ENCODE data around the gene SAP25. TPM values are rescaled to one million over a fixed set of nuclear protein-coding genes. Genes with fewer than 3 reads are reported as not detected.

SAP25 gene
- total RNA-seq, 1 donor from 2014 or later: not detected

- no peak for DNase-seq (ENCODE audit: low spot score)
- intact Hi-C loops (cut with DNase I): no loop called here
These were observed 26.4 kb upstream of the SAP25 start for GRCh38 chr7:100599911-100600729.

GRCh38 chr7:100598425-100598824, 24.7 kb upstream of the SAP25 start:
- no peak for DNase-seq (ENCODE audit: low spot score)
- intact Hi-C loops (cut with DNase I): no loop called here

GRCh38 chr7:100595188-100595587, 21.5 kb upstream of the SAP25 start:
- intact Hi-C loops (cut with DNase I): no loop called here
- DNase-seq (ENCODE audit: low spot score): no peak

DNA sequence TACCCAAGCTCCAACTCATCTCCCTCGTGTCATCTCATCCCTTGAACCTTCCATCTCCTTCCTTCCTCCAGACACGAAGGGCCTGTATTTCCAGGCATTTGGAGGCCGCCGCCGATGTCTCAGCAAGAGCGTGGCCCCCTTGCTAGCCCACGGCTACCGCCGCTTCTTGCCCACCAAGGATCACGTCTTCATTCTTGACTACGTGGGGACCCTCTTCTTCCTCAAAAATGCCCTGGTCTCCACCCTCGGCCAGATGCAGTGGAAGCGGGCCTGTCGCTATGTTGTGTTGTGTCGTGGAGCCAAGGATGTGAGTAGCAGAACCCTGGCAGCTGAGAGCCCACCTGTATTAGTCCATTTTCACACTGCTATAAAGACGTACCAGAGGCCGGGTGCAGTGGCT, 17.9 kb upstream of the SAP25 start:
- intact Hi-C loops (cut with DNase I): no loop called here
- DNase-seq (ENCODE audit: low spot score): no peak

- no peak for DNase-seq (ENCODE audit: low spot score)
- intact Hi-C loops (cut with DNase I): no loop called here
These were observed 16.5 kb upstream of the SAP25 start for GRCh38 chr7:100590077-100590737.

GRCh38 chr7:100589341-100589947, 15.7 kb upstream of the SAP25 start:
- DNase-seq (ENCODE audit: low spot score): no peak
- intact Hi-C loops (cut with DNase I): loop anchor here (2.0 to 5.0 kb wide), 3 partner anchors 13 to 103 kb away; partner anchors contain the start of genes GIGYF1, GNB2 and PCOLCE

DNA sequence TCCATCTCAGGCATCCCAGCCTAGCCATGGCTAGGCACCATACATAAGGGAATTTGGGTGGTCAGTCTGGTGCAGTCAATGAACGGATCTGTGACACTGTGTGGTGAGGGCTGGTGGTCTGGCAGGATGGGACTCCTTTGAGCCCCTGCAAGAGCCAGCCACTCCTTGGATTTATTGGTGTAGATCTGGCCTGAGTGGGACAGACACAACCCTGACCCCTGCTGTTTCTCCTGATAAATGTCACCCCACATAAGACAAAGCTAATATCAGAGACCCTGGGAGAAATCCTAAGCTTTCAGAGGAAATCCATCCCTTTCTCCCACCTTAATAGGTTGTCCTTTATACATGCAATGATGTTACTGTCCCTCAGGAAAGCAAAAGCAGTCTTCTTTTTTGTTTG, 14.7 kb upstream of the SAP25 start:
- no peak for DNase-seq (ENCODE audit: low spot score)
- intact Hi-C loops (cut with DNase I): loop anchor here (2.0 to 5.0 kb wide), 3 partner anchors 14 to 104 kb away; partner anchors contain the start of genes GIGYF1, GNB2 and PCOLCE

DNA sequence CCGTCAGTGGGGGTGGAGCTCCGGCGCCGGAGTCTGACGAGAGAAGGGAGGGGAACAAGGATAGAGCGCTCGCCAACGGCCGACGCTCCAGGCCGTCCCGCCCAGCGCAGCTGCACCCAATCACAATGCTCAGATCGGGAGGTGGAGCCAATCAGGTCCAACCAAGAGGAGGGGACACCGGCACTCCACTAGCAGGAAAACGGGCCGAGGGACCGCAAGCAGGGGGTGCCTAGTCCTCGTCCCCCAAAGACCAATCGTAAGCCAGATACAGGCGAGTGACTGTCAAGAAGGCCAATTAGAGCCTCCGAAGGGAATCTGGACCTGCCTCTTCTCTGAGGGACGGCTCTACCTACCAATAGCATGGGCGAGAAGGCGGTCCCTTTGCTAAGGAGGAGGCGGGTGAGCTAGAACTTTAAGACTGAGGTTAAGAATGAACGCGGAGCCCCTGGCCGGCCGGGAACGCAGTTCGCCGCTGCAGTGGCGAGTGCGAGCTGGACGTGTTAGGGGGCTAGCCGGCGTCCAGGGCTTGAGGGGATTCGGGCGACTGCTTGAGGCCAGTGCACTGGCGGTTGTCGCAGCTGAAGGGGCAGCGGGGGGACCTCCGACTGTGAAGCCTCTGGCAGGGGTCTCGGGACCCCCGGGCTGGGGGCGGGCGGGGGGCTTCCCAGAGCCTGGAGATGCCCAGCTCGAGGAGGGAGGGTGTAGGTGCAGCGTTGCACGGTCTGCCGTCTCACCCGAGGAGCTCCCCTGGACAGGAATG, 12.7 kb upstream of the SAP25 start, which contains the start of gene FBXO24:
TSS of gene FBXO24 (plus strand) at position 63 of the 760 bp plus-strand sequence. CDS start at position 361, 298 bp downstream.
- DNase-seq (ENCODE audit: low spot score): peak; percentile 100
- intact Hi-C loops (cut with DNase I): loop anchor here (1.0 to 5.0 kb wide), 3 partner anchors 26 to 106 kb away; partner anchors contain the start of genes GIGYF1, GNB2 and MOSPD3

DNA sequence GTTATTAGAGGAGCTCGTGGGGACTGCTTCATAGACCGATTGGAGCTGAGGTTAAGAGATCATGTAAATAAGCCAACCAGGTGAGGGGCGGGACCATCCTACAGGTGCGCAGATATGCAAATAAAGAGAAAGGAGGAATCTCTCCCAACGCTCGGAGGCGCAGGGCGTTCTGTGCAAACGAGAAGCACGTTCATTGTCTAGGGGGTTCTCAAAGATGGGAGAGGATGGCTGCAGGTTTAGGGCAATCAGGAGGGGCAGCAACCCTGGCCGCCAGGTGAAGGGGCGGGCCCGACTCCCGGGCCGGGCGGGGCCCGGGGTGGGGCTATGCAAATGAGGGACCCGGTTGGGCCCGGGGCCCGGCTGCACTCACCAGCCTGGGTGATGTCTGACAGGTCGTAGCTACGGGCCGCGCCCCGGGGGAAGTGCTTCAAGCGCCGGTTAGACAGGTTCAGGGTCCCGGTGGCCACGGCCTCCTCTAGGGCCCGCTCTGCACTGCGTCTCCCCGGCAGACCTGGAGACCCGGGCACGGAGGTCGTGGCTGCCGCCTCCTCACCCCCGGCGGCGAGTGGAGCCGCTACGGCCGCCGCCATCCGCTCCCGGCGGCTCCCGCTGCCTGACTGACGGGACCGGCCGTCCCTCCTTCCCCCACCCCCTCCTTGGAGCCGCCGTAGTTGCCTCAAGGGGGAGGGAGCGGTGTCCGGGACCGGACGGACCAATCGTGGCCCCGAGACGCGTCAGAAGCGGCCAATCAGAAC, 12.0 kb upstream of the SAP25 start, which contains the start of gene LRCH4:
TSS of gene LRCH4 (minus strand) at position 619 of the 755 bp plus-strand sequence. CDS start at position 590, 29 bp downstream.
- peak; percentile 87 for DNase-seq (ENCODE audit: low spot score)
- intact Hi-C loops (cut with DNase I): loop anchor here (1.0 to 5.0 kb wide), 3 partner anchors 27 to 107 kb away; partner anchors contain the start of genes GIGYF1, GNB2 and MOSPD3

GRCh38 chr7:100584683-100585510, 11.2 kb upstream of the SAP25 start:
- intact Hi-C loops (cut with DNase I): loop anchor here (5.0 kb wide), 2 partner anchors 87 to 107 kb away; partner anchors contain the start of genes GIGYF1 and GNB2
- no peak for DNase-seq (ENCODE audit: low spot score)

DNA sequence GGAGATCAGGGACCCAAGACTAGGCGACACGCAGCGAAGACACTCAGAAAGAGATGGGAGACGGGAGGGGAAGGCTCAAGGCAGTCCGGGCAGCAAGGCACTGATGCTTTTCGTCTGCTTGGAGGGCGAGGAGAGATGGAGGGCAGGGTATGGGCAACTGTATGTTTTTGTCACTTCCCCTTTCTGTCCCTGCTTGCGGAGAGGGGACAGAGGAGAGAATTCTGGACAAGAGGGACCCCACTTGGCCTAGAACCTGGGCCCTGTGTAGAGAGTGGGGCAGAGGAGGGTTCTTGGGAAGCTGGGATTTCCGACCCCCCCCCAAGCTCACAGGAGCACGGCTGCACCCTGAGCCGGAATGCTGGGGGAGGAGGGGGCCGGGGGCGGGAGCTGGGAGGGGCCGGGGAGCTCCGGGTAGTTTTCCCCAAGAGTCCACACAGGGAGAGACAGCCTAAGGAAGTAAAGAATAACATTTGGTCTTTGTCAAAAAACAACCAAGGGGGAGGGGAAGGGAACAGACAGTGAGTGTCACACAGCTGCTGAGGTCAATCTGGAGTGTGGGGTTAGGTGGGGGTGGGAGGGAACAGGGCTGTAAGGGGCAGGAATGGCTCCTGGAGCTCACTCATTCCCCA, 10.5 kb upstream of the SAP25 start:
- intact Hi-C loops (cut with DNase I): no loop called here
- DNase-seq (ENCODE audit: low spot score): no peak

GRCh38 chr7:100583132-100584053, 9.7 kb upstream of the SAP25 start:
- DNase-seq (ENCODE audit: low spot score): peak; percentile 90
- intact Hi-C loops (cut with DNase I): no loop called here

DNA sequence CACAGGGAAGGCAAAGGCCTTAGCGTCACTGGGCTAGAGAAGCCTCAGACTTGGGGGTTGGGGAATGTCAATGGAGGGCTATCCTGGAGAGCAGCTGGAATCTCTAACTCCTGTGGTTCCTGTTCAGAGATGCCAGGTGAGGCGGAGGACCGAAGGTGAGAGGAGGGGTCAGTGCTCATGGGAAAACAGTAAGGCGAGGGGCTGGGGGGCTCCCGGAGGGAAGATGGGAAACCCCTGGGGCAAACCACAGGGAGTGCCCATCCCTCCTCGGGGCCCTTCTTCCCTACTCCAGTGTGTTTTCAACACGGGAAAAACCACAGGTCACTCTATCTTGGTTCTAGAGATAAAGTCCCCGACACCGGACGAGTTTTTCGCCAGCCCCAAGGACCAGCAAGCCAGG, 8.9 kb upstream of the SAP25 start:
- intact Hi-C loops (cut with DNase I): no loop called here
- no peak for DNase-seq (ENCODE audit: low spot score)

DNA sequence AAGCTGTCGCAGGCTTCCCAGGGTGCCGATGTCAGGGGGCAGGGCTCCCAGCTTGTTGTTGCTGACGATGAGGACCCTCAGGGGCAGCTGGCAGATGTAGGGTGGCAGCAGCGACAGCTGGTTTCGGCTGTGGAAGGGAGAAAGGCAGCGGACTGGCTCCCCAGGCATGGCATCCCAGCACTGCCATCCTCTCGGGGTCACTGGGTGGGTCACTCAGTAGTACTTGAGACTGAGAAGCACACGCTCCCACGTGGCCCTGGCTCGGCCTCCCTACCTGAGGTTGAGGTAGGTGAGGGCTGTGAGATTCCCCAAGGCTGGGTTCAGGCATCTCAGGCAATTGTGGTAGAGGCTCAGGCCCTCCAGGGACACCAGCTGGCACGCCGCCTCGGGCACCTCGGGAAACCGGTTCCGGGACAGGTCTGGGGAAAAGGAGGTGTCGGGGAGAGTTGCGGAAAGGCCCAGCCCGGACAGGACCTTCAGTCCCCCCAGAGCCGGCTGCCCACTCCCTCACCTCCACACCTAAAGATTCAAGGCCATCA, 8.4 kb upstream of the SAP25 start:
- DNase-seq (ENCODE audit: low spot score): no peak
- intact Hi-C loops (cut with DNase I): no loop called here

DNA sequence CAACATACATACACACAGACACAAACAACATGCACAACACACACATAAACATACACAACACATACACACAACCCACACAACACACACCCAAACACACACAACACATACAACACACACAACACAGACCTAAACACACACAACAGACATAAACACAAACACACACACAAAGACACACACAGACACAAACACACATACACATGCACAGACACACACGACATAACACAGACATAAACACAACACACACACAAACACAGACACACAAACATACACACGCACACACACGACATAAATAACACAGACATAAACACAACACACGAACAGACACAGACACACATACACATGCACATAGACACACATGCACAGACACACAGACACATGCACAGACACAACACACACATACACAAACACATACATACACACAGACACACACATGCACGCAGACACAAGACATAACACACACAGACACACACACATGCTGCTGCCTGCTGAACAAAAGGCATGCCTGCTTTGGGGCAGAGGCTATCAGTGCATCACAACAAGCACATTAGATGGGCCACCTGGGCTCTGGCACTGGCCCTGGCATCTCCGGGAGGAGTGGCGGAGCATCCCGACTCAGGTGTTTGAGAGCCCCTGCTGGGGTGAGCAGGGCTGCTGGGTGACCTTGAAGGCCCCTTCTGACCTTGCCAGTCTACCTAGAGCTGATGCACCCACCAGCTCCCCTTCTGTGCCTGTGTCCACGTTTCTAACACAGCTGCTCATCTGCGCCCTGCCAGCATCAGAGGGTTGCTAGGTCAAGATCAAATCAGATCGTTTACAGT, 7.0 kb upstream of the SAP25 start:
- no peak for DNase-seq (ENCODE audit: low spot score)

More for the DNA sequence above, 7.0 kb upstream of the SAP25 start:
- intact Hi-C loops (cut with DNase I): no loop called here
